Measurements from ENCODE around the gene USP4.
"Not testable (repeated sequence)": the region's sequence is repeated elsewhere in the genome, so short reads cannot be mapped to it uniquely, and the experiment has no call there.

The USP4 gene

DNA sequence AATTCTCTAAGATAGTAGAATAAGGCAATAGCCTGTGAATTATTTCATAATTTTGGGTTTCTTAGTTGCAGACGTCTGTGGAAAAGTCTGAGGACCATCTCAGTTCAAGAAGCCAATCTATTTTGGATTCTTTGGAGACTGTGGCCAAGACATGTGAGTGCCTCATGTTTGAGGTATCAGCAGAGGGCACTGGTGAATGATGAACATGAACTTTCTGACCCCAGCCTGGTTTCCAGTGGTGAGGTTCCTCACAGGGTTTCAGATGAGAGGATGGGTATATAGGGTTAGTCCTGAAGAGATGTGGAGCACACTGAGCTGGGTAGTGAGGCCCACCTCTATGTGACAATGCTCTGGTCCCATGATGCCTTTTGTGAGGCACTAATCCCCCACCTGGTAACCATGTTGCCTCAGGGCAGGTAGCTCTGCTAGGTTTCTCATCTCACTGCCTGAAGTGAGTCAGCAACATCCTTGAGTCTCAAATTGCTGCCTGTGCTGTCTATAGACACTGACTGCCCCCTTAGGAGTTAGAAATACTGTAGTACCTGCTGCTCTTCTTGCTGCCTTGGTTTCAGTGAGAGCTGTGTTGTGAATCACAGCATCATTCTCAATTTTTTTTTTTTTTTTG is 95.2 kb downstream of the USP4 start:
- no peak for DNase-seq

GRCh38 chr3:49240091-49240490 is 99.8 kb downstream of the USP4 start:
- DNase-seq: not testable (repeated sequence)

DNA sequence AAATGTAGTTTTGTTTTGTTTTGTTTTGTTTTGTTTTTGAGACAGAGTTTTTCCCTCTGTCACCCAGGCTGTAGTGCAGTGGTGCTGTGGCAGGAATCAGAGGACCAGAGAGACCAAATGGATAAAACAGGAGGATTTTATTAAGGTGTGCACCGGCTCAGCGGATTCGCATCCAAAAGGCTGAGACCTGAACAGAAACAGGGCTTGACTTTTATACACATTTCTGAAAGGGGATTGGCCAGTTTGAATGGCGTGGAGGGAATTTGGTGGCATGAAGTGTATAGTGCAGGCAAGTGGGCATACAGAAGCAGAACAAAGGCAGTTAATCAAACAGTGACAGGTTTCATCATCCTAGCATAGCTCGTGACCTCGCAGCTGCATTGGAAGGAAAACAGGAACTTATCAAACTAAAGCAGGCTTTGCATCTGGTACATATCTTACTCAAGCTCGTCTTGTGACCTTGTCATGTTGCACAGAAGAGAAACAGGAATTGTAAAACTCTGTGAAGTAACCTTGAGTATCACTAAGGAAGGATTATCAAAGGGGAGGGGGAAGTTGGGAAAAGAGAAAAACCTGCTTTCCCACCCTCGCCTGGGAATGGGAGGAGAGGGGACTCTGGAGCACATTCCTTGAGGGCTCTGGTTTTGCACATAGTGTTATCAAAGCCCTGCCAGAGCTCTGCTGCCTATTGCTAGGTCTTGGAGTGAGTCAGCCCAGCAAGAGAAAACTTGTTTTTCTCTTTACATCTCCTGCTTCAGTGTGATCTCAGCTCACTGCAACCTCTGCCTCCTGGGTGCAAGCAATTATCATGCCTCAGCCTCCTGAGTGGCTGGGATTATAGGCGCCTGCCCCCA is 101.4 kb downstream of the USP4 start:
- no peak for DNase-seq

DNA sequence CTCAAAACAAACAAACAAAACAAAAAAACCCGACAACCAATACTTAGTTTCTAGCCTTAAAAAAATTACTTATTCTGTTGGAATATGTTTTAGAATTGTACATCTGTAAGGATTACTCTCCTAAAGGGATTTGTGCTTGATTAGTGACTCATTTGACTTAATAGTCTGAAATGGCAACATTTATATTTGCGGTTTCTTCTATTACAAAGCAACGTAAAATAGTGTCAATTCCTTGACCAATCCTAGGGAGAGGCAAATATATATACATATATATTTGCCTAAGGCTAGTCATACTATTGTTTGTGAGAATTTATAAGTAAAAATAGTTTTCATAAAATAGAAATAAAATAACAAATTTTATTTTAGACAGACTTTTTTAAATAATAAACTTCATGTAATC is 102.5 kb downstream of the USP4 start:
- DNase-seq: no peak

GRCh38 chr3:49236226-49236625 is 103.6 kb downstream of the USP4 start:
- DNase-seq: no peak

GRCh38 chr3:49228817-49229216 is 111.0 kb downstream of the USP4 start:
- not testable (repeated sequence) for DNase-seq
